ENCODE data around the gene LFNG.

The LFNG gene

GRCh38 chr7:2519119-2519930 lies at the start of gene LFNG:
LFNG (plus strand) TSS chr7:2519774; CDS start chr7:2519862, 88 bp downstream.
- FAIRE-seq (no peak), DNase-seq (ENCODE audit: insufficient read length, low spot score) (peak; percentile 100)
- peak; percentile 100 for TF ChIP-seq POLR2A (IDR thresholded peaks at IDR 0.05; ENCODE audit: low read depth, low read length)

GRCh38 chr7:2470204-2471021 lies 49.2 kb upstream of the LFNG start:
- FAIRE-seq (no peak), DNase-seq (ENCODE audit: insufficient read length, low spot score) (no peak)
- no peak for TF ChIP-seq POLR2A (IDR thresholded peaks at IDR 0.05; ENCODE audit: low read depth, low read length)

- no peak for TF ChIP-seq POLR2A (IDR thresholded peaks at IDR 0.05; ENCODE audit: low read depth, low read length)
- FAIRE-seq (no peak), DNase-seq (ENCODE audit: insufficient read length, low spot score) (peak; percentile 93)
Measured at GRCh38 chr7:2471022-2471329, 48.6 kb upstream of the LFNG start.

- peak; percentile 83 for DNase-seq (ENCODE audit: insufficient read length, low spot score)
- FAIRE-seq = no peak
- no peak for TF ChIP-seq POLR2A (IDR thresholded peaks at IDR 0.05; ENCODE audit: low read depth, low read length)
Measured at GRCh38 chr7:2471396-2471795, 48.2 kb upstream of the LFNG start.

GRCh38 chr7:2472739-2473138 lies 46.8 kb upstream of the LFNG start:
- no peak for TF ChIP-seq POLR2A (IDR thresholded peaks at IDR 0.05; ENCODE audit: low read depth, low read length)
- no peak for FAIRE-seq
- no peak for DNase-seq (ENCODE audit: insufficient read length, low spot score)

GRCh38 chr7:2473496-2474180 lies 45.9 kb upstream of the LFNG start:
- TF ChIP-seq POLR2A (IDR thresholded peaks at IDR 0.05; ENCODE audit: low read depth, low read length) = no peak

GRCh38 chr7:2474224-2474623 lies 45.4 kb upstream of the LFNG start:
- FAIRE-seq (no peak), DNase-seq (ENCODE audit: insufficient read length, low spot score) (no peak)

More at GRCh38 chr7:2473496-2474180, 45.9 kb upstream of the LFNG start:
- DNase-seq (ENCODE audit: insufficient read length, low spot score) (no peak), FAIRE-seq (no peak)

GRCh38 chr7:2474813-2475677 lies 44.5 kb upstream of the LFNG start:
- no peak for FAIRE-seq
- DNase-seq (ENCODE audit: insufficient read length, low spot score) = no peak
- TF ChIP-seq POLR2A (IDR thresholded peaks at IDR 0.05; ENCODE audit: low read depth, low read length) = no peak

More at GRCh38 chr7:2474224-2474623, 45.4 kb upstream of the LFNG start:
- TF ChIP-seq POLR2A (IDR thresholded peaks at IDR 0.05; ENCODE audit: low read depth, low read length) = no peak

- no peak for DNase-seq (ENCODE audit: insufficient read length, low spot score)
- no peak for TF ChIP-seq POLR2A (IDR thresholded peaks at IDR 0.05; ENCODE audit: low read depth, low read length)
- FAIRE-seq = no peak
Measured at GRCh38 chr7:2475678-2476015, 43.9 kb upstream of the LFNG start.

GRCh38 chr7:2476298-2476697 lies 43.3 kb upstream of the LFNG start, which contains the start of gene GRIFIN:
GRIFIN (minus strand) TSS chr7:2476398; CDS start chr7:2476383, 15 bp downstream.
- FAIRE-seq (no peak), DNase-seq (ENCODE audit: insufficient read length, low spot score) (no peak)
- no peak for TF ChIP-seq POLR2A (IDR thresholded peaks at IDR 0.05; ENCODE audit: low read depth, low read length)

- TF ChIP-seq POLR2A (IDR thresholded peaks at IDR 0.05; ENCODE audit: low read depth, low read length) = no peak
- FAIRE-seq (no peak), DNase-seq (ENCODE audit: insufficient read length, low spot score) (no peak)
Measured at GRCh38 chr7:2476776-2477446, 42.7 kb upstream of the LFNG start.

GRCh38 chr7:2477447-2478398 lies 41.9 kb upstream of the LFNG start:
- TF ChIP-seq POLR2A (IDR thresholded peaks at IDR 0.05; ENCODE audit: low read depth, low read length) = no peak
- FAIRE-seq = no peak
- peak; percentile 98 for DNase-seq (ENCODE audit: insufficient read length, low spot score)
